HG03469 (cell line): ENCODE results near the gene ZNF79.
"Not testable (repeated sequence)": the region's sequence is repeated elsewhere in the genome, so short reads cannot be mapped to it uniquely, and the experiment has no call there.

ENCODE experiments used
- ATAC-seq: cut with Tn5 transposase; IDR thresholded peaks from one replicate; pipeline ENCODE4 v1.9.1; 2021; ENCODE audit warnings: mild to moderate bottlenecking, moderate library complexity, moderate number of reproducible peaks; ENCODE audit not compliant: unreplicated experiment

Gene ZNF79

DNA sequence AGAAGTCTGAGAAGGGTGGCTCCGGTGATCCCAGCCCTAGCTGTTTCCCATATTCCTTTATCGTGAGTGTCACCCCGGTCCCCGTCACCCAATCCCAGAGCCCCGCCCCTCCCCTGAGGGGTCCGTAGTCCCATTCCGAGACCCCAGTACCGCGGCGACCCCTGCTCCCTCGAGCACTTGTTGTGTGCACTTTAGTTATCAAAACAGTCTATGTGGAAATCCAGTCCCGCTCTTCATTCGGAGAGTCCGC lies 27.4 kb downstream of the ZNF79 start:
- ATAC-seq: peak; percentile 11

DNA sequence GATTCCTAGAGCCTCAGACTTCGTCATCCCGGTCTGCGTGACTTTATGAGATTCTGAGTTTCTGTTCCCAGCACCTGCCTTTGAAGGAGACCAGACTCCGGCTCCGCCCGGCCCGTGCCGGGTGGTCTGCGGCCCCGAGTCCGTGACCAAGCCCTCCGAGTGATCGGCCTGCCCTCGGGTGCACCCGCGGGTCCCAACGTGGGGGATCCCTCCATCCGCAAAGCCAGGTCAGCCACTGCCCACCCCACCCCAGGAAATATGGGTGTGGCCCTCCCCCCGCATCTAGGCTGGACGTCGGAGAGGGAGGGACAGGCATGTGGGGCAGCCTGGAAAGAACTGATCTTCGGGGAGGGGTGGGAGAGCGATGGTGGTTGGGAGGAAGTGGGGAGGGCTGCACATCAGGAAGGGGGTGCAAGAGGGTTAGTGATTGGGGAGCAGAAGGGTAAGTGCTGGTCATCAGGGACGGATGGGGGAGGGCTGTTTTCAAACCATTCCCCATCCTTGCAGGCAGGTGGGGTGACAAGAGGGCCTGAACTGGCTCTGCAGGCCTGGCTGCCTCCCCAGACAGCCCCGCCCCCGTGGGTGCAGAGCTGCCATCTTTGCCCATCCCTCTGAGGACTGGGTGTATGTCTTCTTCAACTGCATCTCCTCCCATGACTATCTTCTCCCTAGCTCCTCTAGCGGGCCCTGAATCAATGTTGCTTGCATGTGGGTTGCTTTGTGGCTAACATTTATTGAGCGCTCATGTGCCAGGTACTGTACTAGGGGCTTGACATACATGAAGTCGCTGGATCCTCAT lies 27.9 kb downstream of the ZNF79 start:
- no peak for ATAC-seq

DNA sequence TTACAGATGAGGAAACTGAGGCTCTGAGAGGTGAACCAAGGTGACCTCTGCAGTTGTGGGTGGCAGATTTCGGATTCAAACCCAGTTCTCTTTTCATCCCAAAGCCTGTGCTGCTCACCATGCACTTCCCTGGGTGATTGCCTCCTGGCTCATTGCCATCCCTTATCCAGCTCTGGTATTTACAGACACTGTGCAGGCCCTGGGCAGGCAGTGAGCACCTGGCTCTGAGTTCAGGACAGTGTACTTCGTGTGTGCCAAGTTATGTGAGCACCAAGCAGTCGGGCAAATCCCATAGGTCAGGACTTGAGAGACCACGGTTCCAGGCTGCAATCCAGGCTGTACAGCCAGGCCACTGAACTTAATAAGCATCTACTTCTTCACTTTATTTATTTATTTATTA lies 28.5 kb downstream of the ZNF79 start:
- ATAC-seq: no peak

DNA sequence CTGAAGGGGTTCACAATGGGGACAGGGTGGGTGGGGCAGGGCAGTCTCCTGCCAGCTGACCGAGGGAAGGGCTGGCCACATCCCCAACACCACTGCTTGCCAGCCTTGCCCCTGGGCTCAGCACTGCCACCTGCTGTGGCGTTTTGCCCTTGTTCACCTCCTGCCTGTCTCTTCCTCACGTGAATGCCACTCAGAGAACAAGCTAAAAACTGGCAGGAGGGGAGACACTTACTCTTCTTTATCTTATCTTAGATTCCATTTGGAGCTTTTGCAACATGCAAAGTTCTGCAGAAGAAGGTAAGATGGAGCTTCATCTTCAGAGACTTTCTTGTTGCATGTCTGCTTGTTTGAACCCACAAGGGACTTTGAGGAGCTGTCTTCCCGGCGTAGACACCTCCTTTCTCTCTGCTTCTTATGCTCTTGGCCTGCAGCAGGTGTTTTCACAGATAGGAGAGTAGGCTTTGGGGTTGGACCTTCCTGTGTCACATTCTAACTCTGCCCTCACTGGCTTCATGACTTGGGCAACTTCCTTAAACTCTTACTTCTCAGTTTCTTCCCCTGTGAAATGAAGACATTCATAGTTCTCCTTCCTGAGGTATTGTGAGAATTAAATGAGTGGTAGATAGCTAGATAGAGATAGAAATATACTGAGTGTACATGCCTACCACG lies 31.3 kb downstream of the ZNF79 start:
- ATAC-seq: no peak

DNA sequence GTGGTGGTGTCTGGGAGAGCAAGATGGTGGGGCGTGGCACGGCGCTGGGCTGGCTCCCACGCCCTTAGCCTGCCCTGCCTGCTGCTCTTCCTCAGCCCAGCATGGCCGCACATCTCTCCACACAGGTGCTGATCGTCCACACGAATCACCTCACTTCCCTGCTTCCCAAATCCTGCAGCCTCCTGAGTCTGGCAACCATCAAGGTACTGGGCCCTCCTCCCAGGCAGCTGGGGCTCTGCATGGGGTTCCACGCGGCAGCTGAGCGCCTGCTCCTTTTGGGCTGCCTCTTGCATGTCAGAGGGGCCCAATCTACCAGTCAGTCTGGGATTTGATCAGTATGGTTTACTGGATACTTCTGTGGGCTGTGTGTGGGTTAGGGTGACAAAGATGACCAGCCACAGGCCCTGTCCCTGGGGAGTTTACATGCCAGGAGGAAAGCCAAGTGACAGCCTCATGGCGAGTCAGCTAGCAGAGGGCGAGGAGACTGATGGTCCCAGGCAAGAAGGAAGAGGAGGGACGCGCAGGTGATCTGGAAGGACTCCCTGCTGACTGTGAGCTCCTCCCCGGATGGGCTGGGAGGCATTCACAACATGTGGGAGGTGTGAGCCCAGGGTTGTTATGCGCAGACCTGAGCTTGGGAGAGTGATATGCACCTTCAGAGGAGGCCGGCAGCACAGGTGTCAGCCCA lies 33.2 kb downstream of the ZNF79 start:
- no peak for ATAC-seq

DNA sequence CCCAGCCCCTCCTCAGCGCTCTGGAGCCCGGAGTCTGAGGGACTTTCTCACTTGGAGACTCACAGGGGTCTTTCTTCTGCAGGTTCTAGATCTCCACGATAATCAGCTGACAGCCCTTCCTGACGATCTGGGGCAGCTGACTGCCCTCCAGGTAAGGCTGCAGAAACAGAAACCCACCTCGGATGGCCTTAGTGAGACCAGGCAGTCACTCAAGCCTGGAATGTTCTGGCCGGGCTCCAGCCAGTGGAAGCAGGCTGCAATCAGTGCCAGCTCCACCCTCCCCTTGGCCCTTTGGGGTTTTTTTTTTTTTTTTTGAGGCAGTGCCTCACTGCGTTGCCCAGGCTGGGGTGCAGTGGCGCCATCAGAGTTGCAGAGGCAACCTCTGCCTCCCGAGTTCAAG lies 34.7 kb downstream of the ZNF79 start:
- ATAC-seq: no peak

DNA sequence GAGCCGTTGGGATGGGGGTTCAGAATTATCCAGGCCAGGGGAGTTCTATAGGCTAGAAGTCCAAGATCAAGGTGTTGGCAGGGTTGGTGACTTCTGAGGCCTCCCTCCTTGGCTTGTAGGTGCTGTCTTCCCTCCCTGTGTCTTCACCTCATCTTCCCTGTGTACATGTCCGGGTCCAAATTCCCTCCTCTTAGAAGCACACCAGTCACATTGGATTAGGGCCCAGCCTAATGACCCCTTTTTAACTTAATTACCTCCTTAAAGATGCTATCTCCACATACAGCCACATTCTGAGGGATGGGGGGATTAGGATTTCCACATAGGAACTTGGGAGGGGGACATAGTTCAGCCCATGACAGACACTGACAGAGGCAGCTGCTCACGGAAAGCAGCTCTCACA lies 39.2 kb downstream of the ZNF79 start:
- no peak for ATAC-seq

DNA sequence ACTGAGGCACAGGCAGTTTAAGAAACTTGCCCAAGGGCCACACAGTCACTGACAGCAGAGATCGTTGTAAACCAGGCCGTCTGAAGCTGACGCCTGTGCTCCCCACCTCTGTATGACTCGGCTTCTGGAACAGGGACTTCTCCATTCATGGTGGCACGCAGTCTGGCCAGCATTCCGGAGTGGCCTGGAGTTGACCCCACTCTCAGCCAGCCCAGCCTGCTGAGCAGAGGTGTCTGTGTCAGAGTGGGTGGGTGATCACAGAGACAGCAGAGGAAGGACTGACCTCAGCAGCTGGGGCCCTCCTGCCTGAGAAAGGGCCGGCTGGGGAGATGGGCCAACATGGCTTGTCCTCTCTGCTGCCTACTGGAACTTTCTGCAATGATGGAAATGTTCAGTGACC lies 39.7 kb downstream of the ZNF79 start:
- no peak for ATAC-seq

DNA sequence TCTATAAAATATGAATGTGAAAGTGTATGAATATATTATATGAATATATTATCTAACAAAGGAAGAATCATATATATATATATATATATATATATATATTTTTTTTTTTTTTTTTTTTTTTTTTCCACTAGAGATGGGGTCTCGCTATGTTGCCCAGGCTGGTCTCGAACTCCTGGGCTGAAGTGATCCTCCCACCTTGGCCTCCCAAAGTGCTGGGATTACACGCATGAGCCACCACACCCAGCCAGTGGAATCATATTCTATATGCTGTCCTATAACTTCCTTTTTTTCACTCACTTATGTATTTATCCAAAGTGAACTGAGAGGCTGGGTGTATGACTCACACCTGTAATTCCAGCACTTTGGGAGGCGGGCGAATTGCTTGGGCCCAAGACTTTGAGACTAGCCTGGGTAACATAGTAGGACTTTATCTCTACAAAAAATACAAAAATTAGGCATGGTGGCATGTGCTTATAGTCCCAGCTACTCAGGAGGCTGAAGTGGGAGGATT lies 42.3 kb downstream of the ZNF79 start:
- ATAC-seq: not testable (repeated sequence)

DNA sequence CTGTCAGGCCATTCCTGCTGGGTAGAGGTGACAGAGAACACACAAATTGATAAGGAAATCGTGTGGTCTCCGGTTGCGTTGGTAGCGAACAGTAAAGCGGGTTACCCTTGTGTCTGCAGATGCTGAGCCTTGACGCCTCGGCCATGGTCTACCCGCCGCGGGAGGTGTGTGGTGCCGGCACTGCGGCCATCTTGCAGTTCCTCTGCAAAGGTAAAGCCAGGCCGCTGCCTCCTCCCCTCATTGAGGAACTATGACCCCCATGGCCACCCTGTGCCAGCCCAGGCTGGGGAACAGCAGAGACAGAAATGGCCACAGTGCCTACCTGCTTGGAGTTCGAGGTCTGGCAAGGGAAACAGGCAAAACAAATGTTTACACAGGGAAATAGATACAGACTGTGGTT lies 43.4 kb downstream of the ZNF79 start:
- no peak for ATAC-seq

DNA sequence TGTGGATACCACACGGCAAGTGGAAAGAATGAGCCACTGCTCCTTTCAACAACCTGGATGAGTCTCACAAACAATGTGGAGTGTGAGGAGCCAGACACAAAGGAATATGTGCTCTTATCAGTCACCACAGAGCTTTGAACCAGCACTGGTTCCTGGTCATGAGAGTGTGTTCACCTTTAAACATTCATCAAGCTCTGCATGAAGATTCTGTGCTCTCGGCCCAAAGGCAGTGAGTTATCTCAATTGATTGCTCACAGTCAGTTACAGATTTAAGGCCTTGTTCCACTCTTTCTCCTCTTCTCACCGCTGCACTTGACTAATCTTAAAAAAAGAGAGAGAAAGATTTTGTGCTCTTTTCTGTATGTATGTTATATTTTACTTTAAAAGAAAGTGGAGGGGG lies 46.5 kb downstream of the ZNF79 start:
- no peak for ATAC-seq

DNA sequence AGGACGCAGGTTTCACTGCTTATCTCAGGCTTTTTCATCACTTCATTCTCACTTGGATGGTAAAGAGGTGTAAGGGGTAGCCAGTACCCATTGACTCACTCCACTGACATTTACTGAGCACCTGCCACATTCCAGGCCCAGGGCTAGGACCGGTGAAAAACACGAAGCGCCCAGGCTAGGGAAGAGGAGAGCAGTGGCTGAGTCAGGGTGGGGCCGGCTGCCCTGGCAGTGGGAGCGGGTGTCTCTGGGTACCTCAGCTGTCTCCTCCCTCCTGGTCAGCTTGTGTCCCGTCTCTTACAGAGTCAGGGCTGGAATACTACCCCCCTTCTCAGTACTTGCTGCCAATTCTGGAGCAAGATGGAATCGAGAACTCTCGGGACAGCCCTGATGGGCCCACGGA lies 49.3 kb downstream of the ZNF79 start:
- no peak for ATAC-seq

DNA sequence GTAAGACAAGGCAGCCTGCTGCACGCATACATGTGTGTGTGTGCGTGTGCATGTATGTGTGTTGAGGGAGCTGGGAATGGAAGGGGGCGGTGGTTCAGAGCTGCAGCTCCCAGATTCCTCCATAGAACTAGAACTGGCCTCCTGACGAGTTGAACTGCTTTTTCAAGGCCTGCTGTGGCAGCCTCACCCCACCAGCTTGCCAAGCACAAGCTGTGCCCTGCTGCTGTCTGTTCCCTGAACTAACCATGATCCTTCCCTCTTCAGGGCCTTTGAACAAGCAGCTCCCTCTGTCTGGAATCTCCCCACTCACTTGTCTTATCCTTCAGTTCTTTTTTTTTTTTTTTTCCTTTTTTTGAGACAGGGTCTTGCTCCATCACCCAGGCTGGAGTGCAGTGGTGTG lies 49.8 kb downstream of the ZNF79 start:
- ATAC-seq: no peak

DNA sequence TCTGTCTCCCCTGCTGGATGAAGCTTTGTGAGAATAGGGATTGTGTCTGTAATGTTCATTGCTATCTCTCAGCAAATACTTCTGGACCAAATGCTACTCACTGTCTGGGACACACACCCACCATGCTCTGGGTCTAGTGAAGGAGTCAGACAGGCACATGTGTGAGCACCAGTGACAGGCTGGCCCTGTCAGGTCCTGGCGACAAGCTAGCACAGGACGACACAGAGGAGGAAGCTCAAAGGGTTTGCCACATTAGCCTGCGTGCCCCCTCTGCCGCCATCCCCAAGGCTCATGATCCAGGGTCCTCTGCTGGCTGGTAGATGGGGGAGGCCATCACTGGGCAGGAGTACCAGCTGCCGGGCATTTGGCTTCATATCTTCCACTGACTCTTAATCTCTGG lies 50.4 kb downstream of the ZNF79 start:
- ATAC-seq: no peak

DNA sequence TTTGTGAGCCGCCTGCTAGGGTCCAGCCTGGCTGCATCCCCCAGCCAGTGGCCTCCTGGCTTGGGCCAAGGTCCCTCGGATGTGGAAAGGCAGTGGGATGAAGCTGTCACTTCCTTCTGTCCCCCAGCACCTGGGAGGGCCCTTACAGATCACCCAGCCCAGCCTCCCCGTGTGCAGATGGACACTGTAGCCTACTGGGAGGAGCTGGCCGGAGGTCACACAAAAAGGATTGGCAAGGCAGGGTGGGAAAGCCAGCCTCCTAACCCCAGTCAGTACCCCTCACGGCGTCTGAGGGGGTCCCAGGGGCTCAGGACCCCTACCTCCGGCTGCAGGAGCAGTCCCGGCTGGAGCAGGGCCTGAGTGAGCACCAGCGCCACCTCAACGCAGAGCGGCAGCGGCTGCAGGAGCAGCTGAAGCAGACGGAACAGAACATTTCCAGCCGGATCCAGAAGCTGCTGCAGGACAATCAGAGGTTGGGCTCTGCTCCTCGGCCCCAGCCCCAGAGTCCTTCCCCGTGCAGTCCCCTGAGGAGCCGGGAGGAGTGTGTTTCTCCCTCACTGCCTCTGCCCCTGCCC lies 55.4 kb downstream of the ZNF79 start:
- no peak for ATAC-seq

DNA sequence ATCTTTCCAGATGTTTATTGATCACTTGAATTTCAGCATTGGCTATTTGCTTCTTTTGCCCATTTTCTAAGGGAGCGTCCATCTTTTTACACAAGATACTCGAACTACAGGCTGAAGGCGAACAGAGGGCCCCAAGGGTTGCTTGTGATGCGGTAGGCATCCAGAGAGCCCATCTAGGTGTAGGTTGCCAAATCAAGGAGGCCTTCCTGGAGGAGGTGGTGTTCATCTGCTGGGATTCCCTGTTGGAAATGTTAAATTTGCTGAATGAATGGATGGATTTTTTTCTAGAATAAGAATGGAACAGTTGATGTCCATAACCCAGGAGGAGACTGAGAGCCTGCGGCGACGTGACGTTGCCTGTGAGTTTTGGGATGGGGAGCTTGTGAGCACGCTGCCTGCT lies 58.5 kb downstream of the ZNF79 start:
- no peak for ATAC-seq

DNA sequence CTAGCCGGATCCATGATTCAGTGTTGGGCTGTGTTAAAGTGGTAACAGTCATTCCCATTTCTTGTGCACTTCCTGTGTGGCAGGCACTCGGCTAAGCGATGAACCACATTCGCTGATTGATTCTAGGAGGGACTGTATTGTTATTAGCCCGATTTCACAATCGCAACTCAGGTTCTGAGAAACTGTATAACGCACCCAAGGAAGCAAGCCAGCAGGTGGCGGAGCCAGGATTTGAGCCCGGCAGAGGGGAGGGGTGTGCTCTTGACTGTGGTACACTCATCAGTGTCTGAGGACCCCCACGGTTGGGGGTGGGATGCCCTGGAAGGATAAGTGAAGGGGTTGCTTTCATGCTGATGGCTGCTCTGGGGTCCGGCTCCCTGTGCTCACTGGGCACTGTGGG lies 61.8 kb downstream of the ZNF79 start:
- no peak for ATAC-seq

DNA sequence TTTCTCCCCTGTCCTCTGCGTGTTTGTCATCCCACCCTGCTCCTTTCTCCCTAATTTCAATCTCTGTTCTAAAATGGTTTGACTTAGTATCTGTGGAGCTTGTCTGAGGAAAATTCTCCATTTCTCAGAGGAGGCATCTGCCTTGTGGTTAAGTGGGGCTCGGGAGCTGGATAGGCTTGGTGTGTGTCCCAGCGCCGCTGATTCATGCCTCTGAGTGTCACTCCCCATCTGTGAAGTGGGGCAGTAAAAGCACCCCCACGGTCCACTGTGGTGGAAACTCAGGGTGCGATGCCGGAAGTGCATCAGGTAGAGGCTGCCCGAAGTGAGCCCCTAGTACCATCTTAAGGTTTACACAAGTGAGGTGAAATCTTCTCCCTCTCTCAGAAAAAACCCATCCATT lies 64.8 kb downstream of the ZNF79 start:
- no peak for ATAC-seq

DNA sequence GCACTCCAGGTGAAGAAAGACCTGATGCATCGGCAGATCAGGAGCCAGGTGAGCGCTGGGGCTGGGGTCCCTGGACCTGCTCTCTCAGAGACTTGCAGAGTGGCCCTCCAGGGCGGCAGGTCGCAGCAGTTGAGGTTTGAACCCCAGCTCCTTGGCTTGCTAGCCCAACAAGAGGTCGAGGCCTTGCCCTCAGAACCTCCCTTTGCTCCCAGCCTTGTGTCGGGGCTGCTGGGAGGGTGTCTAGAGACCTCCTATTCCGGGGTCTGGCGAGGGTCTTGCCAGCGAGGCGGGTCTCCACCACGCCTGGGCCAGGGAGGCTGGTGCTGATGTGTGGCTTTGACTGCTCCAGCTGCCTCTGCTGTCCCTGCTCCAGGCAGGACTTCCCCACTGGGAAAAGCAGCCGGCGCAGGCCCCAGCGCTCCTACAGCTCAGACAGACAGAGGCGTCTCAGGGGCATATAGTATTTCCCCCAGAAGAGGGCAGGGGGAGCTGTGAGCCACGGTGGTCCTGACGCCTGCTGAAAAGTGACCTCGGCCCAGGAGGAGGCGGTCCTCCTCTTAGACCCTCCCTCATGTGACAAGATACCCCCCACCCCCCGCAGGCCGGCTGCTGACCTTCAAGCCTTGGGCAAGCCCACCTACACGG lies 65.4 kb downstream of the ZNF79 start:
- ATAC-seq: no peak

DNA sequence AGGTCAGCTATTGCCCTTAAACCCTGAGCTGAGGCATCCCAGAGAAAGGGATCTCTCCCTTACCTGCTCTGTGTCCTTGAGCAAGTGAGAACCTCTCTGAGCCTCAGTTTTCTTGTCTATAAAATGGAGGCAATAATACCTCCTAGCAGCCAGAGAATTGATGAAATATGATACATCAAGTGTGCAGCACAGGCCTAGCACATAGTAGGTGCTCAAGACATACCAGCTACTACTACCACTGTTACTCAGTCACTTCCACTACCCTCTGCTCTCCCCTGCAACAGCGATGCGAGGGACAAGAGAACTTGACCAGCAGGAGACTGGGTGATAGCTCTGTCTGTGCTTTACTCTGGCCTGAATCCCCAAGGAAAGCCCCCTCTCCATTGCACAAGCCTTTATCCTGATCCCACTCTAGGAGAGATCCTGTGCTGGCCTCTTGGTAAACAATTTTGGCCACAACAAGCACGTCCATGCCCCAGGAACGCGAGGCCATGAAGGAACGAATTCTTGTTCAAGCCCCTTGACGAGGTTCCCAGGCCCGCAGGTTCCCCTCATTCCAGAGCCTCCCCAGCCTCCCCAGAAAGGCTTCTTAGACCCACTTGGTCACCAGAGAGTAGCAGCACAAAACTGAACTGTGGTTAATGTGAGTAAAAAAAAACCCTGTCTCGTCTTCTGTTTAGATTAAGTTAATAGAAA lies 66.5 kb downstream of the ZNF79 start:
- no peak for ATAC-seq

DNA sequence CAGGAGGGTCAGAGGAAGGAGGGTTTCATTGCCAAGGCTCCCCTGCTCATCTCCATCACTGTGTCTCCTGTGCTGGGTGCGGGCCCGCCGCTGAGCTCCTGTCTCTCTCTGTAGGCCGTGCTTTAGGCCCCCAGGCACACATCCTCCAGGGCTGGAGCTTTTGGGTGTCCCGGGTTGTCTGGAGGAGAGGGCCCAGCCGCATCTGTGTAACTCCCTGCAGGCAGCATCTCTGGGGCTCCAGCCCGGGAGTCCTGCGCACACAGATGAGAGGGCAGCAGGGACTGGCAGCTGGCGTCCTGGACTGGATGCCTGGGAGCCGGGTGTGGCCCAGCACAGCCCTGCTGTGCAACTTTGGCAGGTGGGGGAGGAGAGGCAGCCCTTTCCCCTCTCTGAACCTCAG lies 67.3 kb downstream of the ZNF79 start:
- no peak for ATAC-seq
